ENCODE measurements around the gene ACSBG1. TPM values are rescaled to one million over a fixed set of nuclear protein-coding genes. Genes with fewer than 3 reads are reported as not detected.

Gene ACSBG1
- total RNA-seq, 1 donor from 2014 or later: 3.4 TPM

DNA sequence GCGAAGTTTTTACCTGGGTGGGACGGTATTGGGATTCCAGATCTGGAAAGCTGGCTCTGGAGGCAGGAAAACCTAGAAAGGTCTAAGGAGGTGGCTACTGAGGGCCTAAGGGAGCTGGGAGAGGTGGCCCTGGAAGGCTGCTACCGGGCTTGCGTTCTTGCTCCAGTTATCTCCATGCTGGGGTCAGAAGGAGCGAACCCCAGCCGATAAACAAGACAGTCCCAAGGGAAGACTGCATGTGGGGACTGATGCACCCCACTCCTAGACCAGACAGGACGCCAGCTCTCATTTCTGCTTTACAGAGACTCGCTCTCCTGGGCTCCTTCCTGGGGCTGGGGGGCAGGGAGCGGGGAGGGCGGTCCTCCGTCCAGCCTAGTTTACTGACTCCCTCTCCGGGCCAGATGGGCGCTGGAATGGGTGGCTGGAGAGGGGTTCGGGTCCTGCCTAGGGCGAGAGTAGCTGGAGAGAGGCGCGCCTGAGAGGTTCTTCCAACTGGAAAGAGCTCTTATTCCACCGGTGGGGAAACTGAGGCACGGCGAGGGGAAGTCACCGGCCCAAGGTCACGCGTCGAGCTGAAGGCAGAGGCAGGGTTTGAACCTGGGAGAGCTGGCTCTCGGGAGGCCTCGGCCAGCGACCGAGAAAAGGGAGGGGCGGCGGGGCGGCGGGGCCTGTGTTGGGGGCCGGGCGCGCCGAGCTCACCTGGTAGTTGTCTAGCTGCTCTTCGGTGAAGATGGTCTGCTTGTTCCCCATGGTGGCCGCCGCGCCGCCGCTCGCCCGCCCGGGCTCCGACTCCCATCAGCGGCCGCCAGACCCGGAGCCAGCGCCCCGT, 103.7 kb downstream of the ACSBG1 start:
- Histone ChIP-seq H3K27ac (peak overlapping the region; percentile 88), H3K4me3 (peak overlapping the region; percentile 63 to 77), H3K36me3 (no peaks in the 10 kb centered on the region), H3K4me1 (peaks cover 22% of the 10 kb centered on the region), H3K27me3 (no peaks in the 10 kb centered on the region), H3K9me3 (no peaks in the 10 kb centered on the region)
- intact Hi-C loops (cut with DNase I): loop anchor here (10.0 kb wide), 1 partner anchor 294 kb away; no protein-coding TSS in a partner anchor
- no peak for DNase-seq (ENCODE audit: extremely low spot score in 2 of 2)
- TF ChIP-seq, protein P1, sequence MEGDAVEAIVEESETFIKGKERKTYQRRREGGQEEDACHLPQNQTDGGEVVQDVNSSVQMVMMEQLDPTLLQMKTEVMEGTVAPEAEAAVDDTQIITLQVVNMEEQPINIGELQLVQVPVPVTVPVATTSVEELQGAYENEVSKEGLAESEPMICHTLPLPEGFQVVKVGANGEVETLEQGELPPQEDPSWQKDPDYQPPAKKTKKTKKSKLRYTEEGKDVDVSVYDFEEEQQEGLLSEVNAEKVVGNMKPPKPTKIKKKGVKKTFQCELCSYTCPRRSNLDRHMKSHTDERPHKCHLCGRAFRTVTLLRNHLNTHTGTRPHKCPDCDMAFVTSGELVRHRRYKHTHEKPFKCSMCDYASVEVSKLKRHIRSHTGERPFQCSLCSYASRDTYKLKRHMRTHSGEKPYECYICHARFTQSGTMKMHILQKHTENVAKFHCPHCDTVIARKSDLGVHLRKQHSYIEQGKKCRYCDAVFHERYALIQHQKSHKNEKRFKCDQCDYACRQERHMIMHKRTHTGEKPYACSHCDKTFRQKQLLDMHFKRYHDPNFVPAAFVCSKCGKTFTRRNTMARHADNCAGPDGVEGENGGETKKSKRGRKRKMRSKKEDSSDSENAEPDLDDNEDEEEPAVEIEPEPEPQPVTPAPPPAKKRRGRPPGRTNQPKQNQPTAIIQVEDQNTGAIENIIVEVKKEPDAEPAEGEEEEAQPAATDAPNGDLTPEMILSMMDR (IDR thresholded peaks at IDR 0.05): no peak
- no peak for TF ChIP-seq POLR2AphosphoS5 (IDR thresholded peaks at IDR 0.05; ENCODE audit: insufficient read depth in 1 of 2, low read depth in 1 of 2)
- TF ChIP-seq POLR2A (IDR thresholded peaks at IDR 0.05): no peak

DNA sequence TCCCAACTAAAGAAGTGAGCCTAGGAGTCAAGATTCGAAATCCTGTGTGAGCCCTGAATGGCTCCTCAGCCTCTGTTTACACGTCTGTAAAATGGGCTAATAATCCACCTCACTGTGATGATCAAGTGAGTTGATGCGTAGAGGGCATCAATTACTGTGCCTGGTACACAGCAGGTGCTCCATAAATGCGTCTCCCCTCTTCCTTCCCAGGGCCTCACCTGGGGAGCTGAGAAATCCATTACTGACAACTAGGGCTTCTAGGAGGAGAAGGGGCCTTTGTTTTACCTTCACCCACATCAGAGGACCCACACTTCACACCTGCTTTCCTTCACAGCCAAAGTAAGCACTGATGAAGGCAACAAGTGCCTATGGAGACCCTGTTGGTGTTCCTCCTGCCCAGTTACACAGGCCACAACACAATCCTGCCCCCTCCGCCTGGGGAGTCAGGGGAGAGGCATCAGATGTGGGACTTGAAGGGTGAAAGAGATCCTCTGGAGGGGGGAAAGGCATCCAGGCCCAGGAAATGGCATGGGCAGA, 104.5 kb downstream of the ACSBG1 start:
- no peaks in the 10 kb centered on the region for H3K36me3 ChIP-seq
- DNase-seq (ENCODE audit: extremely low spot score in 2 of 2): no peak
- intact Hi-C loops (cut with DNase I): loop anchor here (10.0 kb wide), 1 partner anchor 295 kb away; no protein-coding TSS in a partner anchor
- no peak overlapping the region for H3K27ac ChIP-seq
- H3K9me3 ChIP-seq: no peaks in the 10 kb centered on the region
- no peak overlapping the region for H3K4me3 ChIP-seq
- H3K4me1 ChIP-seq: peaks cover 19% of the 10 kb centered on the region
- no peaks in the 10 kb centered on the region for H3K27me3 ChIP-seq
- TF ChIP-seq POLR2A (IDR thresholded peaks at IDR 0.05): no peak
- TF ChIP-seq POLR2AphosphoS5 (IDR thresholded peaks at IDR 0.05; ENCODE audit: insufficient read depth in 1 of 2, low read depth in 1 of 2): no peak
- TF ChIP-seq, protein P1 (IDR thresholded peaks at IDR 0.05): no peak

DNA sequence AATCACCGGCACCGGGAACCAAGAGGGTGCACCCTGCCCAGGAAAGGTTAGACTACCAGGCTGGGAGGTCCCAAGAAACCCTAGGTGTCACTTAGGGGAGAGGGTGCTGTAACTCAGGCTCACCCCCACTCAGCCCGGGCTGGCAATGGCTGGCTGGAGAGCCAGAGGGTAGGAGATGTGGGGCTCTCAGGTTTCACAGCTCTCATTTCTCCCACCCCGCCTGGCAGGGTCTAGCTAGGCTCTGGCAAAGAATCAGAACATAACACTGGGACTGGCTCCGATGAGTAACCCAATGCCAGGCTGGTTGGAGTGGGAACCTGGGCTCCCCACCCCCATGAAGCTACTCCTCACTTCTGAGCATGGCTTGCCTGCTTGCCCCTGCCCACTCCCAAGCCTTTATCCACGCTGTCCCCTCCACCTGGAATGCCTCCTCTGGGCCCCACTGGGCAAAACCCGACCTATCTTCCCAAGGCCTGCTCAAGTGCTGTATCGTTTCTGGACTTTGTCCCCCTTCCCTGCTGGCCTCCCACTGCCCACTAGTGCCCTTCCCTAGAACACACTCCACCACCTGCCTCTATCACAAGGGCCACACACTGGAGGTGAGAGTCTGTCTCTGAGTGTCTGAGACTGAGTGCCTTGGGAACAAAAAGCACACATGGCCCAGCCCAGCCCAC, 105.2 kb downstream of the ACSBG1 start:
- intact Hi-C loops (cut with DNase I): no loop called here
- no peaks in the 10 kb centered on the region for H3K36me3 ChIP-seq
- H3K4me3 ChIP-seq: no peak overlapping the region
- H3K9me3 ChIP-seq: no peaks in the 10 kb centered on the region
- no peaks in the 10 kb centered on the region for H3K27me3 ChIP-seq
- H3K4me1 ChIP-seq: peaks cover 16% of the 10 kb centered on the region
- TF ChIP-seq POLR2AphosphoS5 (IDR thresholded peaks at IDR 0.05; ENCODE audit: insufficient read depth in 1 of 2, low read depth in 1 of 2): no peak
- no peak for TF ChIP-seq POLR2A (IDR thresholded peaks at IDR 0.05)
- TF ChIP-seq, protein P1 (IDR thresholded peaks at IDR 0.05): no peak
- H3K27ac ChIP-seq: no peak overlapping the region
- no peak for DNase-seq (ENCODE audit: extremely low spot score in 2 of 2)

DNA sequence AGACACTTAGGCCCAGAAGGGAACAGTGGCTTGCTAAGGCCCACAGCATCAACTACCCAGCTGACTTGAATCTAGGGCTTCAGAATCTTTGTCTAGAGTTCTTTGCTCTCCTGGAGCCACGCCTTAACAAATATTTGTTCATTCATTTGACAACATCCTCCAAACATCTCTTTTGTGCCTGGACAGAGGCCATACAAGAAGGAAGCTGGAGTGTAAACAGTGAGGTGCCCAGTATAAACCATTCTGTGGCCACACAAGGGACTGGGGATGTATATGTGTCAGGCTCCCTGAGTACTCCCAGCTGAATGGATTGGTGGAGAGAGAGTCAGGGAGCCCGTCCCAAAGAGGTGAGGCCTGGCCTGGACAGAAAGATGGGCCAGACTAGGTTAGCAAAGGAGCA, 106.5 kb downstream of the ACSBG1 start:
- no peak overlapping the region for H3K27ac ChIP-seq
- peaks cover 14% of the 10 kb centered on the region for H3K4me1 ChIP-seq
- TF ChIP-seq, protein P1 (IDR thresholded peaks at IDR 0.05): no peak
- TF ChIP-seq POLR2A (IDR thresholded peaks at IDR 0.05): no peak
- no peak for TF ChIP-seq POLR2AphosphoS5 (IDR thresholded peaks at IDR 0.05; ENCODE audit: insufficient read depth in 1 of 2, low read depth in 1 of 2)
- intact Hi-C loops (cut with DNase I): no loop called here
- no peaks in the 10 kb centered on the region for H3K9me3 ChIP-seq
- no peaks in the 10 kb centered on the region for H3K36me3 ChIP-seq
- no peak overlapping the region for H3K4me3 ChIP-seq
- DNase-seq (ENCODE audit: extremely low spot score in 2 of 2): no peak
- H3K27me3 ChIP-seq: no peaks in the 10 kb centered on the region

All from vagina (tissue), 2 donors.